HepG2 (cell line): ENCODE results near the gene THSD4. TPM values are rescaled to one million over a fixed set of nuclear protein-coding genes. Genes with fewer than 3 reads are reported as not detected.

Experiments
- ATAC-seq: fragments of 200-7000 bp; cut with Tn5 transposase; 3 replicates; pipeline ENCODE4 v1.9.1; 2020; ENCODE audit warnings: mild to moderate bottlenecking, moderate library complexity
- BruUV-seq: library from RNA; stranded (reverse); fragments of 400-500 nt; replicated peaks from 2 replicates; lab custom pipeline; 2021; lab: Mats Ljungman, UMichigan
- CTCF ChIA-PET: fragments of 300-600 bp; formaldehyde crosslinking; extraction: SDS; loops from one replicate; lab custom pipeline; 2021; ENCODE audit warnings: low total read pairs, inconsistent platforms, low intra/inter-chr PET ratio; lab: Yijun Ruan, JAX
- POLR2A ChIA-PET: fragments of 350-600 bp; sonication (Branson Sonifier 250); formaldehyde crosslinking; loops from one replicate; lab custom pipeline; 2020; ENCODE audit warnings: antibody characterized with exemption, inconsistent platforms; lab: Yijun Ruan, JAX
- DNase-seq: peaks from one replicate; pipeline ENCODE4 v3.0.0-alpha.2; 2015; ENCODE audit warnings: low spot score
- FAIRE-seq: peaks from 3 replicates; lab custom pipeline; 2011; peaks lifted over from hg19 to GRCh38; lab: Jason Lieb, UNC
- H2AFZ ChIP-seq: one replicate; pipeline ENCODE4 v1.6.1; 2011; ENCODE audit warnings: low read length, inconsistent platforms
- H3K27ac ChIP-seq: fragments of 300-600 bp; 3 replicates; pipeline ENCODE4 v1.8.0; 2011; ENCODE audit warnings: mixed run types, mild to moderate bottlenecking, mixed read lengths, low read length, inconsistent platforms; ENCODE audit not compliant: insufficient read depth; ENCODE audit errors: extremely low read length
- H3K27me3 ChIP-seq, 2 experiments: fragments of 200-600 bp in 1 of 2; 2 replicates in 1 of 2; 3 replicates in 1 of 2; pipeline versions ENCODE4 v1.6.0 to v1.8.0; 2011; ENCODE audit warnings: low read length in 2 of 2, mild to moderate bottlenecking in 2 of 2, moderate library complexity in 2 of 2, inconsistent platforms in 1 of 2; ENCODE audit not compliant: insufficient read depth in 2 of 2, control insufficient read depth in 1 of 2
- H3K36me3 ChIP-seq, 2 experiments: fragments of 200-600 bp in 1 of 2; replicated peaks in 1 of 2; 2 replicates in 1 of 2; 3 replicates in 1 of 2; pipeline versions ENCODE4 v1.5.1 to v1.8.0; 2011; ENCODE audit warnings: low read length in 2 of 2, inconsistent platforms in 1 of 2; ENCODE audit not compliant: insufficient read depth in 2 of 2, control insufficient read depth in 1 of 2
- H3K4me1 ChIP-seq: 2 replicates; pipeline ENCODE4 v1.5.1; 2012; ENCODE audit warnings: low read length, inconsistent platforms; ENCODE audit not compliant: insufficient read depth
- H3K4me2 ChIP-seq: 2 replicates; pipeline ENCODE4 v1.6.0; 2011; ENCODE audit warnings: low read depth, low read length, inconsistent platforms
- H3K4me3 ChIP-seq, 3 experiments: fragments of 200-600 bp in 1 of 3; sonication (generic), shearing (Covaris generic) in 1 of 3; replicated peaks in 1 of 3; 2 replicates each; pipeline ENCODE4 v1.5.1; 2011 to 2016; ENCODE audit warnings: low read length in 3 of 3, inconsistent platforms in 2 of 3, low read depth in 2 of 3, mild to moderate bottlenecking in 2 of 3, control low read depth in 1 of 3, mixed read lengths in 1 of 3; ENCODE audit not compliant: insufficient read depth in 1 of 3
- H3K79me2 ChIP-seq: one replicate; pipeline ENCODE4 v1.6.1; 2011; ENCODE audit warnings: low read length, inconsistent platforms; ENCODE audit not compliant: insufficient read depth
- H3K9ac ChIP-seq: 2 replicates; pipeline ENCODE4 v1.6.0; 2011; ENCODE audit warnings: mild to moderate bottlenecking, low read depth, low read length, inconsistent platforms; ENCODE audit not compliant: insufficient read depth
- H3K9me3 ChIP-seq: 2 replicates; pipeline ENCODE4 v1.5.1; 2012; ENCODE audit warnings: mild to moderate bottlenecking, low read length
- H4K20me1 ChIP-seq: 2 replicates; pipeline ENCODE4 v1.6.0; 2011; ENCODE audit warnings: inconsistent platforms, mild to moderate bottlenecking, low read length, moderate library complexity; ENCODE audit not compliant: insufficient read depth
- ARHGAP35 ChIP-seq: sonication (generic); formaldehyde crosslinking; IDR thresholded peaks from 2 replicates; pipeline ENCODE4 v1.9.0; 2022; ENCODE audit warnings: mild to moderate bottlenecking, inconsistent platforms, moderate library complexity, missing genetic modification reagents, borderline replicate concordance
- IRX3 ChIP-seq: sonication (generic); formaldehyde crosslinking; IDR thresholded peaks from 2 replicates; pipeline ENCODE4 v1.8.1; 2023; ENCODE audit warnings: mild to moderate bottlenecking, low read depth, missing genetic modification reagents, borderline replicate concordance
- NFKB2 ChIP-seq: sonication (generic); formaldehyde crosslinking; IDR thresholded peaks from 2 replicates; pipeline ENCODE4 v1.4.0; 2020; ENCODE audit warnings: missing genetic modification reagents, borderline replicate concordance
- TRIM24 ChIP-seq: sonication (generic); formaldehyde crosslinking; IDR thresholded peaks from 2 replicates; pipeline ENCODE4 v1.8.0; 2022; ENCODE audit warnings: mild to moderate bottlenecking, missing genetic modification reagents
- ZNF10 ChIP-seq: sonication (generic); formaldehyde crosslinking; IDR thresholded peaks from 2 replicates; pipeline ENCODE4 v1.4.0; 2020; ENCODE audit warnings: mild to moderate bottlenecking, low read depth, missing genetic modification reagents, borderline replicate concordance
- ZNF337 ChIP-seq: sonication (generic); formaldehyde crosslinking; IDR thresholded peaks from 2 replicates; pipeline ENCODE4 v1.5.1; 2020; ENCODE audit warnings: missing genetic modification reagents, low read depth, mild to moderate bottlenecking, borderline replicate concordance
- ZNF501 ChIP-seq: sonication (generic); formaldehyde crosslinking; IDR thresholded peaks from 2 replicates; pipeline ENCODE4 v1.5.1; 2020; ENCODE audit warnings: mild to moderate bottlenecking, moderate library complexity, missing genetic modification reagents
- ZSCAN20 ChIP-seq: sonication (generic); formaldehyde crosslinking; IDR thresholded peaks from 2 replicates; pipeline ENCODE4 v1.4.0; 2020; ENCODE audit warnings: missing genetic modification reagents, mild to moderate bottlenecking, borderline replicate concordance
- WGBS: methylation state at CpG from one replicate; pipeline ENCODE4 v1.1.6; 2017; ENCODE audit warnings: low lambda C conversion rate; 5-methylcytosine and 5-hydroxymethylcytosine counted together
- in situ Hi-C: cut with HindIII; loops from 2 replicates; pipeline ENCODE4 v1.10.0; 2017; ENCODE audit warnings: low pct_unique_long_range_greater_than_20kb; ENCODE audit not compliant: extremely low pct_ligation_motif_present
- intact Hi-C: fragments of 100-400 bp; cut with micrococcal nuclease; formaldehyde crosslinking; loops from one replicate; pipeline ENCODE4 v1.10.0; 2022; ENCODE audit not compliant: unreplicated experiment
- polyA plus RNA-seq, 8 experiments: library from polyadenylated mRNA; depleted of rRNA in 3 of 8; stranded (reverse) in 7 of 8; unstranded in 1 of 8; fragments of >200 nt; fragmentation: Illumina TruSeq in 4 of 8; extraction: Trizol in 4 of 8; gene quantifications; 2 replicates each; pipeline versions ENCODE4 v1.2.1 to v1.2.3, GENCODE V29; 2011 to 2016; ENCODE audit warnings: low read depth in 4 of 8, missing spikeins in 1 of 8, mixed read lengths in 1 of 8; ENCODE audit not compliant: insufficient read depth in 1 of 8
- total RNA-seq, 5 experiments: library from RNA; depleted of rRNA; stranded (reverse); fragments of >200 nt; fragmentation: Illumina TruSeq; extraction: Trizol; gene quantifications; 2 replicates each; pipeline ENCODE4 v1.2.3, GENCODE V29; 2016; ENCODE audit warnings: low read depth in 1 of 5
- TF ChIP-seq, protein P1 (sequence below): sonication (generic); formaldehyde crosslinking; IDR thresholded peaks from 2 replicates; pipeline ENCODE4 v1.8.0; 2022; ENCODE audit warnings: mild to moderate bottlenecking, missing genetic modification reagents, moderate library complexity

Gene THSD4
- total and polyA plus RNA-seq, 2 of the 13 experiments (the other 11 are each of a cell fraction or from before 2014, with no cell fraction given) = 0.07 to 0.21 TPM

DNA sequence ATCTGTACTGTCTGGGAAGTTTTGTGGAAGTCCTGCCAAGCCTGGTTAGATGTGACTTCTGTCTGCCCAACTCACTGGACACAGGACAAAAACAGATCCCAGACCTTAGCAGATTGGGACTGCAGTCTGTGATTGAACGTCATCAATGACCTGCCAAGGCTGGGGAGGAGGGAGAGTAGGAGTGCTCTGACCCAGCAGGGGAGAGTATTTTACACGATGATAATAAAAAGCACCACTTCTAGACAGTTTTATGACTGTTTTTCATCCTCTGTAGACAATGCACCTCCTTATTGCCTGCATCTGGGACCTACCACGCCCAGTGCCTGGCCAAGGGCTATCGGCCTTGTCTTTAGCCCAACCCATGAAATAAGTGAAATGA, 592.8 kb downstream of the THSD4 start:
- H3K4me2 ChIP-seq = no peak overlapping the region
- no peaks in the 10 kb centered on the region for H3K79me2 ChIP-seq
- DNase-seq (no peak), ATAC-seq (no peak), FAIRE-seq (no peak)
- intact Hi-C loops = no loop called here
- H3K27me3 ChIP-seq = peaks cover 5 to 32% of the 10 kb centered on the region in 2 experiments
- BruUV-seq = no TSS peak
- H3K27ac ChIP-seq = no peak overlapping the region
- 27% methylated on average over 4 of the region's 4 CpGs for WGBS
- in situ Hi-C loops = no loop called here
- ChIA-PET CTCF (no interaction called here), POLR2A (no interaction called here)
- H3K36me3 ChIP-seq = no peaks in the 10 kb centered on the region
- H3K4me3 ChIP-seq = no peak overlapping the region
- H3K9ac ChIP-seq = no peak overlapping the region
- no peaks in the 10 kb centered on the region for H4K20me1 ChIP-seq
- no peaks in the 10 kb centered on the region for H3K9me3 ChIP-seq
- no peaks in the 10 kb centered on the region for H3K4me1 ChIP-seq
- no peak for TF ChIP-seq ZNF10 (CRISPR knock-in tag)
- TF ChIP-seq ZSCAN20 (CRISPR knock-in tag) = no peak
- TF ChIP-seq IRX3 (CRISPR knock-in tag) = no peak
- no peak for TF ChIP-seq ARHGAP35 (CRISPR knock-in tag)
- TF ChIP-seq NFKB2 (CRISPR knock-in tag) = no peak
- TF ChIP-seq, protein P1, sequence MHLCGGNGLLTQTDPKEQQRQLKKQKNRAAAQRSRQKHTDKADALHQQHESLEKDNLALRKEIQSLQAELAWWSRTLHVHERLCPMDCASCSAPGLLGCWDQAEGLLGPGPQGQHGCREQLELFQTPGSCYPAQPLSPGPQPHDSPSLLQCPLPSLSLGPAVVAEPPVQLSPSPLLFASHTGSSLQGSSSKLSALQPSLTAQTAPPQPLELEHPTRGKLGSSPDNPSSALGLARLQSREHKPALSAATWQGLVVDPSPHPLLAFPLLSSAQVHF (CRISPR knock-in tag) = no peak
- TF ChIP-seq ZNF337 (CRISPR knock-in tag) = no peak
- no peak for TF ChIP-seq TRIM24 (CRISPR knock-in tag)
- TF ChIP-seq ZNF501 = no peak
- no peak overlapping the region for H2AFZ ChIP-seq
